ENCODE measurements around the gene EPSTI1. TPM values are rescaled to one million over a fixed set of nuclear protein-coding genes. Genes with fewer than 3 reads are reported as not detected.
"Not testable (repeated sequence)": the region's sequence is repeated elsewhere in the genome, so short reads cannot be mapped to it uniquely, and the experiment has no call there.

Gene EPSTI1
- total RNA-seq, 2 experiments from 2014 or later: 17.4 to 19.8 TPM

DNA sequence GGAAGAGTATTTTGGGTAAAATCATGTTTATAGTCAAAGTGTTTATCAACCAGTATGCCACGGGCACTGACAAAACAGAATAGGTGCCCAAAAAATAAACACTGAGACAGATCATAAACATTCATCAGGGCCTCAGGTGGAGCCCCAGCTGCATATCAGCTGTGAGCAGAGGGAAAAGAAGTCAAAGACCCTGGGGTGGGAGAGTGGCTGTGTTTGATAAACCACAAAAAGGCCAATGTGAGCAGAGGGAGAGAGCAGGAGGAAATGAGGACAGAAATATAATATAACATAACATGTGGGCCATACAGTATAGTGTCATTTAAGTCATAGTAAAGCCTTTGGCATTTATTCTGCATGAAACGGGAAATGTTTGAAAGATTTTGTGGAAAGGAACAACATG is 10.0 kb upstream of the EPSTI1 start:
- Mint-ChIP-seq H3K36me3 (ENCODE audit: low read depth) (no peaks in the 10 kb centered on the region), H3K9me3 (peaks cover 2% of the 10 kb centered on the region), H3K27ac (no peak overlapping the region), H3K4me3 (no peak overlapping the region), H3K4me1 (ENCODE audit: low read depth) (peaks cover 10% of the 10 kb centered on the region), H3K27me3 (ENCODE audit: low read depth) (no peaks in the 10 kb centered on the region)
- no peak for DNase-seq
- CTCF ChIA-PET: no interaction called here
- intact Hi-C loops (cut with micrococcal nuclease): no loop called here

DNA sequence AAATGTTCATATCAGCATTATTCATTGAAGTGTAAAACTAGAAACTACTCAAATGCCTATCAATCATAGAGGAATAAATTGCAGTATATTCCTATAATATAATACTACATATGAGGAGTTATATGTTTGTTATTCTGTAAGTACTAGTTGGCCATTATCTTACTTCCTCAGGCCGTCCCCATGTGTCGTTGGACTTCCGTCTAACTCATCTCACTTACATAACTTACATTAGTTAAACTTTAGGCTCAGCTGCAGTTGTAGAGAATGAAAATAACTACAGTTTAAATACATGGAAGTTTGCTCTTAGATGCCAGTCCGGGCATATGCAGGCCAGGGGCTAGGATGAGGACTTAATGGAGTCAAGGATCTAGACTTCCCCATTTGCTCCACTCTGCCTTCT is 8.6 kb upstream of the EPSTI1 start:
- Mint-ChIP-seq H3K27me3 (ENCODE audit: low read depth) (no peaks in the 10 kb centered on the region), H3K4me1 (ENCODE audit: low read depth) (peaks cover 21% of the 10 kb centered on the region), H3K27ac (no peak overlapping the region), H3K9me3 (peaks cover 2% of the 10 kb centered on the region), H3K4me3 (no peak overlapping the region), H3K36me3 (ENCODE audit: low read depth) (no peaks in the 10 kb centered on the region)
- CTCF ChIA-PET: no interaction called here
- intact Hi-C loops (cut with micrococcal nuclease): no loop called here
- no peak for DNase-seq

DNA sequence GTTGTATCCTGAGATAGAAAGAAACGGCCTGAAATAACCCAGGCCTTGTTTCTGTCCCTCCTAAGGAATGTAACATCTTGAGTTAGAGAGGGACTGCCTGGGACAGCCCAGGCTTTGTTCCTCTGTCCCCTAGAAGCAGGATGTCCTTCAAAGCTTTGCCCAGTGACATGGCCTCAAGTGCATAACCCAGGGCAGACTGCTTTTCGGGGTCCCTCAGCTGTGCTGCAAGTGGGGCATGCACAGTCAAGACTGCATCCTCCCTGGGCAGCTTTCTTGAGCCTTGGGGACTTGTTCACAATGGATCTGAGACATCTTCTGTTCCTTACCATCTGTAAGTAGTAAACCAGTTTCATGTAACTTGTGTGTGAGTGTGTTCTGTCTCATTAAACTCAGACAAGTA is 7.5 kb upstream of the EPSTI1 start:
- H3K36me3 Mint-ChIP-seq (ENCODE audit: low read depth): no peaks in the 10 kb centered on the region
- H3K4me1 Mint-ChIP-seq (ENCODE audit: low read depth): peaks cover 24% of the 10 kb centered on the region
- no peak for DNase-seq
- intact Hi-C loops (cut with micrococcal nuclease): loop anchor here (5.0 to 10.0 kb wide), 2 partner anchors 502 to 645 kb away; no protein-coding TSS in a partner anchor
- peaks cover 2% of the 10 kb centered on the region for H3K9me3 Mint-ChIP-seq
- H3K27ac Mint-ChIP-seq: no peak overlapping the region
- no peaks in the 10 kb centered on the region for H3K27me3 Mint-ChIP-seq (ENCODE audit: low read depth)
- no peak overlapping the region for H3K4me3 Mint-ChIP-seq
- CTCF ChIA-PET: no interaction called here

DNA sequence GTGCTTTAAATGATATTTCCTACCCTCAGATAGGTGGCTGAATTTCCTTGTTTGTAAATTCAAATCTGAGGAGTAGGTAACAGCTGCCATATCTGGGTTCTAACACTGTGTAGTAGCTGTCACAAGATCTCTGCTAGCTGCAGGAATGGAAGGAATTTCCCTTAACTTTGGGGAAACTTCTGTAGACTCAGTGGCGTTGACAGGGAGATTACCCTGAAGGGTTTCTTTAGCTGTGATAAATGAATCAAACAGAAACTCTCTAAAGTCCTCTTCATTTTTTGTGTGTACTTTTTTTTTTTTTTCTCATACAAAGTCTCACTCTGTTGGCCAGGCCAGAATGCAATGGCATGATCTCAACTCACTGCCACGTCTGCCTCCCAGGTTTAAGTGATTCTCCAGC is 5.3 kb upstream of the EPSTI1 start:
- Mint-ChIP-seq H3K9me3 (no peaks in the 10 kb centered on the region), H3K4me3 (no peak overlapping the region), H3K4me1 (ENCODE audit: low read depth) (peaks cover 36% of the 10 kb centered on the region), H3K36me3 (ENCODE audit: low read depth) (no peaks in the 10 kb centered on the region), H3K27ac (no peak overlapping the region), H3K27me3 (ENCODE audit: low read depth) (no peaks in the 10 kb centered on the region)
- CTCF ChIA-PET: interaction anchor here (0.7 to 2.3 kb wide), 3 partner anchors 17 to 96 kb away, joined by 3 to 8 read pairs (median 3); no protein-coding TSS in a partner anchor
- peak; percentile 30 for DNase-seq
- intact Hi-C loops (cut with micrococcal nuclease): loop anchor here (5.0 to 10.0 kb wide), 2 partner anchors 500 to 643 kb away; no protein-coding TSS in a partner anchor

DNA sequence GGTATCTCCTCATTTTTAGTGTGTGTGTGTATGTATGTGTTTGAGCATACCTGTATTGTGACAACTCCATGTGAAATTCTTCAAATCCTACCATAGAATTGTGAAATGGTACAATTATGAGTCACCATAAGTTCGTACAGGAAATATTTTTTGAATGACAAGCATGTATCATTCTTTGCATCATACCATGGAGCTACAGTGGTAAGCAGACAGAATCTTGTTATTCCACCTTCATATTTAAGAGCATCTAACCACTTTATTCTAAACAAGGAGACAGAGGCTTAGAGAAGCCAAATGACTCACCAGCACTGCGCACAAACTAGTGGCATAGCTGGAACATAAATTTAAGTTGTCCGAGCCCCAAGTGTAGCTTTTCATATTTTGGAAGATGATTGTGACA is 4.5 kb upstream of the EPSTI1 start:
- CTCF ChIA-PET: interaction anchor here (1.1 to 2.3 kb wide), 2 partner anchors 18 to 25 kb away, joined by 3 to 8 read pairs; no protein-coding TSS in a partner anchor

DNA sequence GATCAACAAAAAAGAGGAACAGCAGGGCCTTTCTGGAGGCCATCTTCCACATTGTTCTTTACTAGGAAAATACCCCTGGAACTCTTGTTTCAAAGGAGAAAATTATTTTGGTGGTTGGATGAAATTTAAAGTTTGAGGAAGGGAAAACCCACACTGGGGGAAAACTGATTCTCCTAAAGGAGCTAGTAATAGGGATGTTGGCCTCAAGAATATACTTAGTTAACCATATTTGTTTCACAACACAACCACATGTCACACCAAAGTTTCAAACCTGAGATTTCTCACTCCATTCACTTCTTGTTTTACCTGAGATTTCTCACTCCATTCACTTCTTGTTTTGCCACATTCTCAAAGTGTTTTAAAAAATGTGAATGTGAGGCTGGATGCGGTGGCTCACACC is 2.8 kb upstream of the EPSTI1 start:
- Mint-ChIP-seq H3K4me1 (ENCODE audit: low read depth) (peaks cover 55% of the 10 kb centered on the region), H3K9me3 (no peaks in the 10 kb centered on the region), H3K36me3 (ENCODE audit: low read depth) (no peaks in the 10 kb centered on the region), H3K27ac (no peak overlapping the region), H3K27me3 (ENCODE audit: low read depth) (no peaks in the 10 kb centered on the region), H3K4me3 (no peak overlapping the region)
- DNase-seq: no peak
- CTCF ChIA-PET: no interaction called here
- intact Hi-C loops (cut with micrococcal nuclease): loop anchor here (5.0 to 10.0 kb wide), 5 partner anchors 498 to 882 kb away; partner anchors contain the start of genes AKAP11, CCDC122 and LACC1

More for the DNA sequence above, 4.5 kb upstream of the EPSTI1 start:
- intact Hi-C loops (cut with micrococcal nuclease): loop anchor here (1.0 to 10.0 kb wide), 3 partner anchors 46 to 642 kb away; no protein-coding TSS in a partner anchor
- peak overlapping the region; percentile 46 for H3K27ac Mint-ChIP-seq
- H3K4me1 Mint-ChIP-seq (ENCODE audit: low read depth): peaks cover 38% of the 10 kb centered on the region
- no peak overlapping the region for H3K4me3 Mint-ChIP-seq
- DNase-seq: no peak
- no peaks in the 10 kb centered on the region for H3K36me3 Mint-ChIP-seq (ENCODE audit: low read depth)
- no peaks in the 10 kb centered on the region for H3K27me3 Mint-ChIP-seq (ENCODE audit: low read depth)
- no peaks in the 10 kb centered on the region for H3K9me3 Mint-ChIP-seq

DNA sequence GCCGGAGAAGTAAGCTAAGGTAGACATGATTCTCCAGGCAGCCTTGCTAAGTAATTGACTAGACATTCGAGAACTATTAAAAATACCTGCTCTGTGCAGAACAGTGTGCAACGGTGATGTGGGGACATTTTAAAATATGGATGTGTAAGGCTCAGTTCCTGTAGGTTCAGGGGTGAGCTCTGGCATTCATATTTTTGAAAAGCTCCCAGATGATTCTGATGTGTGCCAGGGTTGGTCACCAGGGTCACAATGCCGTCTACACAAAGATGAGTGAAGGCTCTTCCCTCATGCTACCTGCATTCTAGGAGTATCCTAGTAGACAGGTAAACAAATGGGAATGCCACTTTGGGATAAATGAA is 702 bp upstream of the EPSTI1 start:
- peak overlapping the region; percentile 87 for H3K4me3 Mint-ChIP-seq
- peak overlapping the region; percentile 98 for H3K27ac Mint-ChIP-seq
- H3K9me3 Mint-ChIP-seq: no peaks in the 10 kb centered on the region
- peak; percentile 27 for DNase-seq
- H3K4me1 Mint-ChIP-seq (ENCODE audit: low read depth): peaks cover 58% of the 10 kb centered on the region
- intact Hi-C loops (cut with micrococcal nuclease): loop anchor here (1.0 to 10.0 kb wide), 12 partner anchors 22 to 1584 kb away; partner anchors contain the start of genes AKAP11, CCDC122, DNAJC15 and LACC1
- H3K27me3 Mint-ChIP-seq (ENCODE audit: low read depth): no peaks in the 10 kb centered on the region
- CTCF ChIA-PET: interaction anchor here (0.9 to 5.0 kb wide), 6 partner anchors 16 to 101 kb away, joined by 3 to 20 read pairs (median 4); no protein-coding TSS in a partner anchor
- no peaks in the 10 kb centered on the region for H3K36me3 Mint-ChIP-seq (ENCODE audit: low read depth)

DNA sequence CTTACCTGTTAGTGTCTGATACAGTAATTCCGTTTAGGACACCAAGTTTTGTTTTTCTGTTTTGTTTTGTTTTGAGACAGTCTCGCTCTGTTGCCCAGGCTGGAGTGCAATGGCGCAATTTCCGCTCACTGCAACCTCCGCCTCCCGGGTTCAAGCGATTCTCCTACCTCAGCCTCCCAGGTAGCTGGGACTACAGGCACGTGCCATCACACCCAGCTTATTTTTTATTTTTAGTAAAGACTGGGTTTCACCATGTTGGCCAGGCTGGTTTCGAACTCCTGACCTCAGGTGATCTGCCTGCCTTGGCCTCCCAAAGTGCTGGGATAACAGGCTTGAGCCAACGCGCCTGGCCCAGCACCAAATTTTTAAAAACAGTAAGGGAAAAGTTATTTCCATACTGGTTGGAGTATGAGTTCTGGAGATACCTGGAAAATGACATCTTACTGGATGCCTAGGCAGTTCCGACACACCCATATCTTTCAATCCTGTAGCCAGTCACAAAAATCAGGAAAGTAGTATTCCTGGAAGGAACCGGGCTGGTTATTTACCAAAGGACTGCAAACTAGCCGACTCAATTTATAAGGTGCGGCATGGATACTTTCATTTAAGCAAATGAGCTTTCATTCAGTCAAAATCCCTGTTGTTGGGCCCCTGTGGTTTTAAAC is 676 bp downstream of the EPSTI1 start:
- not testable (repeated sequence) for H3K36me3 Mint-ChIP-seq (ENCODE audit: low read depth); H3K9me3 Mint-ChIP-seq; DNase-seq; H3K27me3 Mint-ChIP-seq (ENCODE audit: low read depth)
- peak overlapping the region; percentile 98 for H3K27ac Mint-ChIP-seq
- peaks cover 44% of the 10 kb centered on the region for H3K4me1 Mint-ChIP-seq (ENCODE audit: low read depth)
- intact Hi-C loops (cut with micrococcal nuclease): loop anchor here (5.0 to 10.0 kb wide), 4 partner anchors 599 to 886 kb away; partner anchors contain the start of genes AKAP11, CCDC122 and LACC1
- CTCF ChIA-PET: interaction anchor here (0.5 to 5.0 kb wide), 7 partner anchors 20 to 396 kb away, joined by 3 to 20 read pairs (median 4); partner anchors contain the start of gene DNAJC15
- H3K4me3 Mint-ChIP-seq: peak overlapping the region; percentile 87

DNA sequence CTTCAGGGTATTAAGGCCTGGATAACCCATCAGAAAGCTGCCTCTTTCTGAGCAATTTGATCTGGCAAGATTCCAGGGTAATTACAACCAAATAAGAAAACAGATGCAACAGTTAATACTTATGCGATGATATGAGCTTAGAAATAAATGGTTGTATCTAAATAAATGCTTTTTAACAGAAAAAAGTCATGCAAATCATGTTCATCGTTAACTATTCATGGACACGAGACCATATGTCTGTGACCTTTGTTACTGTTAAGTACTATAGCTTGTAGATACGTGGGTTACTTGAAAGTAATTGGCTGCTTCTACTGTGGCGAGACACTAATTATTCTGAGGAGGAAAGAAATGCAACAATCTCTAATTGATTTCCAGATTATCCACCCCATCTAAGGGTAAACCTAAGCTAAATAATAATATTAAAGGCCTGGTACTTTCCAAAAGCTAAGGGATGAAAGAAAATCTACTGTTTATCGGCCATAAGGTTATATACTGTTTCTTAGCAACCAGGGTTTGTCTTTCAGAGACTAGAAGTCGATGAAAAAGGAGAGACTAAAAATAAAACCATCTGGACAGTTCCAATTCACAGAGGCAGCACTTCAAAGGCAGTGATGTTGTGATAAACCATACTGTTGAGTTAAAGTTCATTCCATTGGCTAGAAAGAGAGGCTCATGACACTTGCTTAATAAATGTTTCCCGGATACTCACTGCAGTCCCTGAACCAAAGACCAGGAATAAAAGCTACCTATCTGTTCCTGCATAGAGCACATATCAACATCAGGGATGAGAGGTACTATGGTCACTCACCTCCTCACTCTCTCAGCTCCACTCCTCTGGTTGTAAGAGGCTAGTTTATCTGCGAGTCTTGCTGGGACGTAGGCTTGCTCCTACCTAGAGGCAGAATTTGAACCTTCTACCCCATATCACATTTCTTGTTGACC is 1.5 kb downstream of the EPSTI1 start:
- Mint-ChIP-seq H3K27me3 (ENCODE audit: low read depth) (no peaks in the 10 kb centered on the region), H3K36me3 (ENCODE audit: low read depth) (no peaks in the 10 kb centered on the region), H3K9me3 (no peaks in the 10 kb centered on the region), H3K27ac (peak overlapping the region; percentile 63), H3K4me1 (ENCODE audit: low read depth) (peaks cover 39% of the 10 kb centered on the region), H3K4me3 (peak overlapping the region; percentile 87)
- CTCF ChIA-PET: interaction anchor here (0.8 to 5.0 kb wide), 7 partner anchors 15 to 395 kb away, joined by 3 to 20 read pairs (median 3); partner anchors contain the start of gene DNAJC15
- no peak for DNase-seq
- intact Hi-C loops (cut with micrococcal nuclease): loop anchor here (5.0 to 10.0 kb wide), 4 partner anchors 598 to 887 kb away; partner anchors contain the start of genes AKAP11, CCDC122 and LACC1

DNA sequence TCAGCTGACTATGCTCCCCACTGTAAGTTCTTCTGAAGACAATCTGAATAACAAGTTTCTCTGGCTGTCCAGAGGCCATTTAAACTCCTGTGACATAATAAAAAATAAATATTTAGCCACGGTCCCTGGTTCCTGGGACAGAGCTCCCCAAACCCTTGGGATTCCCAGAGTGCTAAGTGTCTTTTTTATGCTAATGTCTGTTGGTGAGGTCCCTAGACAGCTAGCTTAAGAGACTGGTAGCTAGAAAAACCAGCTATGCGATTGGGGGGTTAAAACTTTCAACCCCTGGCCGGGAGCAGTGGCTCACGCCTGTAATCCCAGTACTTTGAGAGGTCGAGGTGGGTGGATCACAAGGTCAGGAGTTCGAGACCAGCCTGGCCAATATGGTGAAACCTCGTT is 5.9 kb downstream of the EPSTI1 start:
- Mint-ChIP-seq H3K4me1 (ENCODE audit: low read depth) (peaks cover 24% of the 10 kb centered on the region), H3K27me3 (ENCODE audit: low read depth) (no peaks in the 10 kb centered on the region), H3K4me3 (no peak overlapping the region), H3K9me3 (no peaks in the 10 kb centered on the region), H3K36me3 (ENCODE audit: low read depth) (no peaks in the 10 kb centered on the region), H3K27ac (no peak overlapping the region)
- DNase-seq: no peak
- CTCF ChIA-PET: interaction anchor here (2.0 to 2.2 kb wide), 2 partner anchors 17 to 818 kb away, joined by 5 to 7 read pairs; no protein-coding TSS in a partner anchor
- intact Hi-C loops (cut with micrococcal nuclease): no loop called here

DNA sequence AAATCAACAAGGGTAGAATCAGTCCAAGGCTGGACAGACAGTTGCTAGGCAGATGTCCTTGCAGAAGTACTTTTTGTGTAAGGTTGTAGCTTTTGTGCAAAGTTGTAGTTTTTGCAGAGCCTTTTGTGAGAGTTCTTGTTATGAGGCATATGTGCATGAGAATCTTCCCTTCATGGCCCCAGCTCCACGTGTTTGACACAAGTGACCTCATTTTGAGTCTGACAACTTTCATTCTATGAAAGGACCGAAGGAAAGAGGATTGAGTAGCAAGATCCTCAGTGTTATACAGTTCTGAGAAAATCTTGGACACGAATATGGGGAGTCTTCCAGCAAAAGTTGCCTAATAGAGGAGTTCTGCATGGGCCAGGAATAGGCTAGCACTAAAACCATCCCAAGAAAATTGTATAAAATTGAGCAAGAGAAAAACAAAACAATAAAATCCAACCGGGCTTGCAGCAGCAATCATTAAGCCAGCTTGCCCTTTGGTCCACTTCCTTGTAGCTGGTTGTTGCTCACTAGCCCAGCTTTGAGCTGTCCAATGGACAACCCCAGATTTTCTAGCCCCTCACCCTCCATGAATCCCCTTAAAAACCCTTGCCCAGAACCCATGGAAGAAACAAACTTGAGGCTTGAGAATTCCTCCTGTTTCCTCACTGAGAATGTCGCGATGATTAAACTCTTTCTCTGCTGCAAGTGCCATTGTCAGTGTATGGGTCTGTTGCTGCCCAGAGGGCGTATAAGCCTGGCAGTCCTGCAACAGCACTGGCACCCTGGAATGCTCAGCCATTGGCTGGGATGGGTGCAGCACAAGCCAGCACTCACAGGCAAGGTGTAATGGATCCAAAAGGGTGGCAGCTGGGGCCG is 6.5 kb downstream of the EPSTI1 start:
- Mint-ChIP-seq H3K4me3 (no peak overlapping the region), H3K27me3 (ENCODE audit: low read depth) (no peaks in the 10 kb centered on the region), H3K36me3 (ENCODE audit: low read depth) (no peaks in the 10 kb centered on the region), H3K4me1 (ENCODE audit: low read depth) (peaks cover 17% of the 10 kb centered on the region), H3K27ac (no peak overlapping the region), H3K9me3 (no peaks in the 10 kb centered on the region)
- no peak for DNase-seq
- intact Hi-C loops (cut with micrococcal nuclease): no loop called here
- CTCF ChIA-PET: interaction anchor here (2.0 to 2.2 kb wide), 2 partner anchors 16 to 819 kb away, joined by 5 to 7 read pairs; no protein-coding TSS in a partner anchor
